CD4-positive, alpha-beta T cell treated with Interleukin-17A for 1 hour (primary cell): ENCODE data around the gene HELZ.
A peak's percentile ranks its signal among the peaks of the same experiment; 100 is the strongest.
"Not testable (repeated sequence)": the region's sequence is repeated elsewhere in the genome, so short reads cannot be mapped to it uniquely, and the experiment has no call there.

Source experiments
- DNase-seq: peaks from one replicate; pipeline ENCODE4 v3.0.0-alpha.2; 2020

HELZ gene

DNA sequence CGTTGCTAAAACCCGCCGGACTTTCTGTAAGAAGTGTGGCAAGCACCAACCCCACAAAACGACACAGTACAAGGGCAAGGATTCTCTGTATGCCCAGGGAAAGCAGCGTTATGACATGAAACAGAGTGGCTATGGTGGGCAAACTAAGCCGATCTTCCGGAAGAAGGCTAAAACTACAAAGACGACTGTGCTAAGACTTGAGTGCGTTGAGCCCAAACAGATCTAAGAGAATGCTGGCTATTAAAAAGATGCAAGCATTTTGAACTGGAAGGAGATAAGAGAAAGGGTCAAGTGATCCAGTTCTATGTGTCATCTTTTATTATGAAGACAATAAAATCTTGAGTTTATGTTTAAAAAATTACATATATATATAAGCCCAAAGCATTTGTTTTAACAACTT is 20.3 kb downstream of the HELZ start:
- no peak for DNase-seq

DNA sequence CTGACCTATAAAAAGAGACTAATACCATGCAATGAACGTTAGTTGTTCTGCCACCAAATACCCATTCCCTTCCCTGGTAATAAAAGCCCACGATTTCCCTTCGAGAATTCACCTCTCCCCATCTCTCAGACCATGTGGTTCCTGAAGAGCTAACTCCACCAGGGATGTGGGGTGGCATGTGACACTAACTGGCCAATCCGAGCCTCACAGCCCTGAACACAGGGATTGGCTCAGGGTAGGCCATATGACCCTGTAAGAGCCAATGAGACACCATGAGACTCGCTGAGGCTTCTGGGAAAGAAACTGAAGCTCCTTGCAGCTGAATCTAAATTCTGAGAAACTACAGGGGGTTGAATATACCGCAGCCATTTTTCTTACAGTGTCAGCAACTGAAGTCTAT is 21.1 kb downstream of the HELZ start:
- DNase-seq, result peak; percentile 20

DNA sequence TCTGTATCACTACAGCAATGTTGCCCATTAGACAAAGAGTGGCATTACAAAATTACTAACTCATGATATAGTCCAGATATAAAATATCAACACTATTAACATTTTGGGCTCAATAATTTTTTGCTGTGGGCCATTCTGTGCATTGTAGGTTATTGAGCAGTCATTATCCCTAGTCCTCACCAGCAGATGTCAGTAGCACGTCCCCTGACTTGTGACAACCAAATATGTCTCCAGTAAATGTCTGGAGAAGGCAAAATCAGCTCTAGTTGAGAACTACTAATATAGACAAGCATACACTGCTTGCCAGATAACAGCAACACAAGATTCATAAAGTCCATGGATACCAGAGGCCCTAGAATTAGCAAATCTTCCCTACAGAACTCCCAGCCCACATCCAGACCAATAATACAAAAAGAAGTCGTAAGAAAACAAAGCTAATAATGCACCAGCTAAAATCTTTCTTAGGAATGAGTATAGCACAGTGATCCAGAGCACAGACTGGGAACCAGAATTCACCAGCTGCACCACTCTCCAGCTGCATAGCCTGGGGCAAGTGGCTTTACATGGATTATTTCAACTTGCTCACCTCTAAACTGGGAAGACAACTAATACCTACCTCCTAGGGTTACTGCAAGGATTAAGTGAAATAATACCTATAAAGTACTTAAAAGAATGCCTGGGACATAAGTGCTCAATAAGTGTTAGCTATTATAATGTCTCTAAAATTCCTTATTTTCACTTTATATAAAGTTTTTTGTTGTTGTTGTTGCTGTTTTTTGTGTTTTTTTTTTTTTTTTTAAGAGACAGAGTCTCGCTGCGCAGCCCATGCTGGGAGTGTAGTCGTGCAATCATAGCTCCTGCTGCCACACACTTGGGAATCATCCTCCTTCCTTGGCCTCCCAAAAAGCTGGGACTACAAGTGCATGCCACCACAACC is 23.7 kb downstream of the HELZ start:
- DNase-seq, result peak; percentile 65

DNA sequence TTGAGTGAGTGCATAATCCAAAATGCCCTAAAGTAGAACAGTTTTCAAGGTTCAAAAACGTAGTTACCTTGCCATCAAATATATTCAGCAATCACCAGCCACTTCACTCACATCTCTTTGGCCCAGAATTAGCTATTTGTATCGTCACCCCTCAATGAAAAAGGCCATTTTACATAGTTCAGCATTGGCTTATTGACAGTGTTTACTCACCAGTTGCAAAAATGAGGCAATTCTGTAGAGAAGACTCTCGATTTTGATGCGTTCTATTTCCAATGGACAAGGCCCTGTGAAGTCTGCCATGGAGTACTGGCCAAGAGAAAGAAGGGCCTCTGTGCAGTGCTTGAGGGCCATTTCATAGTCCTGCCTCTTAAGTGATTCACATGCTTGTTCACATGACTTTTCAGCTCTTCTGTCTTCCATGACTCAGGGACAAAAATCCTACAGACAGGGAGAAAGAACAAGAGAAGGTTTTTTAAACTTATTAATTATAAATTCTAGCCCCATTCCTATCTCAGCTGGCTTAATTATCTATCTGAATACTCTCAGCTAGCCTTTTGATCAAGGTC is 26.5 kb downstream of the HELZ start:
- no peak for DNase-seq

DNA sequence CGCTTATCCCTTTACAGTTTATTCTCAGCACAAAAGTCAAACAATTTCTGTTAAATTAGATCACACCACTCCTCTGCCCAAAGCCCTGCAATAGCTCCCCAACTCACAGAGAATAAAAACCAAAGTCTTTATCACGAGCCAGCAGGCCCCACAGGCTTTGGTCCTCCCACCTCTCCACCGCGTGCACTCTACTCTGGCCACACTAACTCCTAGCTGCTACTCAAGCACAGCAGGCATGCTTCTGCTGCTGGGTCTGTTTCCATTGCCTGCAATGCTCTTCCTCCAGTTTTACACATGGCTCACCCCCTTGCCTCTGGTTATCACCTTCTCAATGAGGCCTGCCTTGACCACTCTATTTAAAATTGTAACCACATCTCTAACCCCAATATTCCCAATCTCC is 27.6 kb downstream of the HELZ start:
- DNase-seq, result no peak

DNA sequence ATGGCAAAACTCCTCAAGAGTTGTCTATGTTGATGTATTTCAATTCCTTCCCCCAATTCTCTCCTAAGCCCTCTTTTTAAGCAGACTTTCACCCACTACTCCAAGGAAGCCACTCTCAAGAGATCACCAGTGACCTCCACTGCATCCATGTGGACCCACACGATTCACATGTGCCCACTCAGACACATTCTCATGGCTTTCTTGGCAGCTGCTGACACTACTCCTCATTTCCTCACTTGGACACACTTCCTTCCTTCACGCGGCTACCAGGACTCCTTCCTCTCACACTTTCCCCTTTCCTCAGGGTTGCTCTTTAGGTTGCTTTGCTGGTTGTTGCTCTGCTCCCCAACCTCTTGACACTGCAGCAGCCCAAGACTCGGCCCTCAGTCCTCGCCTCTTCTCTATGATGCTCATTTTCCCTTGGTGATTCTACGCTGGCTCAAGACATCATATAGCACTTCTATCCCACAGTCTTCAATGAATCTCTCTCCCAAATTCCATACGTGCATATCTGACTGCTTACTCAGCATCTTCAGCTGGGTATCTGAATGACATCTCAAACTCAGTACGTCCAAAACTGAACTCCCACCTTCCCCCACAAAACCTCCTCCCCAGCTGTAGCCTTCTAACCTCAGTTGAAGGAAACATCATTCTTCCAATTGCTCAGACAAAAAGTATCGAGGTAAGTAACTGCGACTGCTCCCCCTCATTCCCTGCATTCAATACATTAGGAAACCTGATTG is 28.2 kb downstream of the HELZ start:
- DNase-seq, result no peak

DNA sequence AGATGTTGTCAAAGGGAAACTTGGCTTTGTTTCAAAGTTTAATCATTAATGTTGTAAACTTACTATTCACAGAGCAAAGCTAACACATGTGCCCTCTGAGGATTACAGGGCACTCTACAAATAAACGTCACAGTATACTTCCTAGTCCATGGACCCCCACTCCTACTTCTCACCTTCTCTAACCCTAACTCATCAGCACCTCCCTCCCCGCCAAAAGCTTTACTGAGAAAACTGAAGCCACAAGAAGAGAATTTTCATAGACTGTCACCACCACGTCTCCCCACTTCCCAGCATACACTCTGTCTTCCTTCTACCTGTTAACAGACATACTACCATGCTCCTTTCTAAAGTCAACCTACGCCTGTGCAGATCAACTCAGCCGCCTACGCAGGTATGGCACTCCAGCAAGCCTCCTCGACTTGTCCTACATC is 29.0 kb downstream of the HELZ start:
- DNase-seq, result no peak

DNA sequence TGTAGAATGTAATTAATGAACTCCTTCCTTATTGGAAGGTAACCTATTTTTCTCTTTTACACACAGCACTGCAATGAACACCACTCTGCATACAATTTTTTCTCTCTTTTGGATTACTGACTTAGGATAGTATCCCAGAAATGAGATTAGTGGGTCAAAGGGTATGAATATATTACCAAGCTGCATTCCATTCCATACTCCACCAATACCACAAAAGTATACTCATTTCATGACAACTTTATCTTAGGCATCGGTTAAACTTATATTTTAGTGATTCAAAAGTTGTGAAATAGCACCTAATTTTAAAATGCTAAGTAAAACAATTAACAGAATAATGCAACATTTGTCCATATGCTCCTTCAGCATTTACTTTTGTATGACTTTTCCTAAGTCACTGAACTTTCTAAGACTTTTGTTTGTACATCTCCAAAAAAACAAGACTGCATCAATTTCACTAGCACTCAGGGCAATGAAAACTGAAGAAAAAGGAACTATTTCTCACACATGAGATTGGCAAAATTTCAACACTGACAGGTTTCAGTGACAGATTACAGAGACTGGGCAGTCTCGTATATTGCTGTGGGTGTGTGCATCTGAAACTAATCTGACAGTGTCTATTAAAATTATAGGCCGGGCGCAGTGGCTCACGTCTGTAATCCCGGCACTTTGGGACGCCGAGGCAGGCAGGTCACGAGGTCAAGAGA is 32.1 kb downstream of the HELZ start:
- no peak for DNase-seq

DNA sequence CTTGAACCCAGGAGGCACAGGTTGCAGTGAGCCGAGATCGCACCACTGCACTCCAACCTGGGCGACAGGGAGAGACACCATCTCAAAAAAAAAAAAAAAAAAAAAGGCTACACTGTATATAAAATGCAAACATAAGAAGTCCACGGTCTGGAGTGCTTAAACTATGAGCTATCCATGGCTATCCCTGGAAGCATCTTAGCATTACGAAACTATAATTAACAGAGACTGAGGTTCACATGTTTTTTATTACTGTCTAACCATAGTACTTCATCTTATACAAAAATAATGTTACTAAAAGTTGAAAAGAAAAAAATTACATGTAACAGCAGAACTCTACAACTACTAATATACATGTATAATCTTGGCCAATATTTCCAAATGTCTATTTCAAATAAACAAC is 32.8 kb downstream of the HELZ start:
- DNase-seq, result no peak

DNA sequence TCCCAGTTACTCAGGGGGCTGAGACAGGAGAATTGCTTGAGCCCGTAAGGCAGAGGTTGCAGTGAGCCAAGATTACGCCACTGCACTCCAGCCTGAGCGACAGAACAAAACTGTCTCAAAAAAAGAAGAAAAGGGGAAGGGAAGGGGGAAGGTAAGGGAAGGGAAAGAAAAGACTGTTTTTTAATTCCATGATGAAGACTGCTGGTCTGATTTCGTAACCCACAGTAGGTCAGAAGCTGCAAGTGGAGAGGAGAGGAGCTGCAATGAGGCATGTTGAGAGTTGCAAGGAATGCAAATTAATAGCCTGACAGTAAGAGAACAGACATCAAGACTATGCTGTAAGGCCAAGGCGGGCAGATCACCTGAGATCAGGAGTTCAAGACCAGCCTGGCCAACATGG is 33.3 kb downstream of the HELZ start:
- no peak for DNase-seq

DNA sequence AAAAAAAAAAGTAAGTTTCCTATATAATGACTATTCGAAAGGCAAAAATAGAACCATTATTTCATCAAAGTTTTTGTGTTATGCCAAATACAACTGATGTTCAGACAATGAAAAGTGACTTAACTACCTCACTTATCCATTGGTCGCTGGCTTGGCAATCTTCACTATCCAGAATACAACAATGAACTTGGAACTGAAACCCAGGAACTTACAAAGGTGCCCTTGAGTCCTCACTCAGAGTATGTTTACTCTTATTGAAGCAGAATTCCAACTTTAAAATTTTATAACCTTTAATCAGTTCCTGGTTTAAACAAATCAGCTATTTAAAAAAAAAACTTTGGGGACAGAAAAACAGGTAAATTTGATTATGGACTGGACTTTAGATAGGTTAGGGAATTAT is 34.1 kb downstream of the HELZ start:
- DNase-seq, result no peak

DNA sequence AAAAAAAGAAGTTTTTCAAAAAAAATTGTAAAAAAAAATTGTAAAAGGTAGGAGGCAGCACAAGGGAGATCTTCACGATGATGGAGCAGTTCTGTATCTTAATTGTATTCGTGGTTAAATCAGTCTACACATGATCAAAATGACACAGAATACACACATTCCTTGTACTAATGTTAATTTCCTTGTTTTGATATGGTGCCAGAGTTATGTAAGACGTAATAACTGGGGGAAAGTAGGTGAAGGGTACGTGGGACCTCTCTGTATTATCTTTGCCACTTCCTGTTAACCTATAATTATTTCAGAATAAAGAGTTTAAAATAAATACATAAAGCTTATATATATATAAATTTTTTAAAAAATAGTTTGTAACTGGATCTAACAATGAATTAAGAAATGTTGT is 36.8 kb downstream of the HELZ start:
- no peak for DNase-seq

DNA sequence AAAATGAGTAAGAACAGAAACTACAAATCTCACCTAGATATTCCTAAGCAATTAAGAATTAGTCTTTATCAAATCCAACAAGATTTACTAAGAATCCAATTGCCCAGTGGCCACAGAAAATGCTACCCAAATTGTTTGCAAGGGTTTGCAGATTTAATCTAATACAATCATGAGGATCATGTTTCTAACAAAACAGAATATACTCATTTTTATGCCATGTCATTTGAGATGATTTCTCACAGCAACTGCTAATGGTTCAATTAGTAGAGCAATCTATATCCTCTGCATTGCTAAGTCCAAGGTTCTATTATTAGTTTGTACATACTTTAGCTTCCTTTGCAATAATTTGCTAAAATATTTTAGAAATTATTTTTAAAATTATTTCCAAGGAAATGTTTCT is 41.2 kb downstream of the HELZ start:
- DNase-seq, result no peak

DNA sequence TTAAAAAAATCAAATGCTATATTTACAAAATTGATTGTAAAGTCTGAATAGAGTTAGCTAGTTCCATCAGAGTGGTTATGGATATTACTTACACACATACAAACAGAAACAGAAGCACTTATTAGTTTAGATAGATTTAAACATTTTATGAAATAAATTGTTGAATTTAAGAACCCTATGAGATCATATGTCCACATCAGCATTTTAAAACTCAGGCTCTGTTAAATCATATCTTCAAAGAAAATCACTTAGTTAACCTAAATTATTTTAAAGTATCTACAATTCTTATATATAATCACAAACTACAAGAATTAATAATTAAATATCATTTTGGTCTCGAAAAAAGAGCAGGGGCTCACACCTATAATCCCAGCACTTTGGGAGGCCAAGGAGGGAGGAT is 42.5 kb downstream of the HELZ start:
- DNase-seq, result no peak

DNA sequence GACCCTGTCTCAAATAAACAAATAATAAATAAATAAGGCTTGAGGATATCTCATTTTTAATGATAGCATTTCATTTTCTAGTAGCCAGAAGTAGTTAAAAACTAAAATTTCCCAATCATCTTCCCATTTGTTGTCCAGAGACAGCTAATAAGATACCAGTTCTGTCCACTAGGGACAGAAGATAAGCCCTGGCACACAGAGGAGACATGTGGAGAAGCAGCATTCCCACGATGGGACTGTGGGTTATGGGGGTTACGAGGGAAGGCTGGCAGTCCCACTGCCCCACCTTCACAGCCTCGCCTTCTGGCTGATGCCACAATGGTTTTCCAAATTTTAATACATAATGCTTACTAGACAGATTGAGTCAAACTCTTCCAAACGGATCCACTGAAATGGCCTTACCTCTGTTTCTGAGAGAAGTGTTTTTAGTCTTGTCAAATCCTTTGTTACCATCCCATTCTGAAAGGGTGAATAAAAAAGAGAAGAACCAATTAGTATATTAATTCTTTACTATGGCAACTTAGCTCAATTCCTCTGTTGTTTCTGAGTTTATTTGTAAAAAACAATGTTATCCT is 44.2 kb downstream of the HELZ start:
- DNase-seq, result no peak

DNA sequence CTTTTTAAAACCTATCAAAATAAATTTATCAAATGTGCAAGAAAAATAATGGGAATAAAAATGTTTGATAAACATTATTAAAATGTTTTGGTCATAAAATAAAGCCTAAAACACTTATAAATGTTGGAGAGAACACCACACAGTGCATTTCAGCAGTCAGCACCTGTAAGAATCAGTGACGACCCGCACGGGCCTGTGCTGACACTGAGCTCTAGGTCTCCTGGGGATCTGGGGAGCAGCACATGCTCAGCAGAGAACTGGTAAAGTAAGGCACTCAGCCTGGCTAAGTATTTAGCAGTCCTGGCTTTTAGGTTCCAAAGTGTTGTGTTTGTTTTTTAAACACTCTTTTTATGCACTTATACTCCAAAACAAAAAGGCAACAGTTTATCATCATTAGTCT is 46.9 kb downstream of the HELZ start:
- DNase-seq, result no peak

DNA sequence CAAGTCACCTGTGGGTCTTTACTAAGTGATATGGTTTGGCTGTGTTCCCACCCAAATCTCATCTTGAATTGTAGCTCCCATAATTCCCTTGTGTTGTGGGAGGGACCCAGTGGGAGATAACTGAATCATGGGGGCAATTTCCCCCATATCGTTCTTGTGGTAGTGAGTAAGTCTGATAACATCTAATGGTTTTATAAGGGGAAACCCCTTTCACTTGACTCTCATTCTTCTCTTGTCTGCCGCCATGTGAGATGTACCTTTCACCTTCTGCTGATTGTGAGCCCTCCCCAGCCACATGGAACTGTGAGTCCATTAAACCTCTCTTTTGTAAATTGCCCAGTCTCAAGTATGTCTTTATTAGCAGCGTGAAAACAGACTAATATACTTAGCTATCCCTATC is 48.0 kb downstream of the HELZ start:
- DNase-seq, result not testable (repeated sequence)

DNA sequence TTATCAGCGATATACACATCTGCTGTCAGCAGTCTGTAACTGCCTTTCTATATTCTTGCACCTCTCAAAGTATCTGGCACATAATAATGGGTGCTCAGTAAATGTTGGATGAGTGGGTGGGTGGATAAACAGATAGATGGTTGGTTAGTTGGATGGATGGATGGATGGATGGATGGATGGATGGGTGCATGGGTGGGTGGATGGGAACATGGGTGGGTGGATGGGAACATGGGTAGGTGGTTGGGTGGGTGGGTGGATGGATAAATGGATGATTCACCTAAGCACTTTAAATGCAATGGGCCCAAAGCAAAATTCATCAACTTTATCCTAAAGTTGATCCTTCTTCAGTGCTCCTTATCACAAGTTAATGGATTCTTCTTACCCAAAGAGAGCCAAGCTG is 48.6 kb downstream of the HELZ start:
- DNase-seq, result no peak

DNA sequence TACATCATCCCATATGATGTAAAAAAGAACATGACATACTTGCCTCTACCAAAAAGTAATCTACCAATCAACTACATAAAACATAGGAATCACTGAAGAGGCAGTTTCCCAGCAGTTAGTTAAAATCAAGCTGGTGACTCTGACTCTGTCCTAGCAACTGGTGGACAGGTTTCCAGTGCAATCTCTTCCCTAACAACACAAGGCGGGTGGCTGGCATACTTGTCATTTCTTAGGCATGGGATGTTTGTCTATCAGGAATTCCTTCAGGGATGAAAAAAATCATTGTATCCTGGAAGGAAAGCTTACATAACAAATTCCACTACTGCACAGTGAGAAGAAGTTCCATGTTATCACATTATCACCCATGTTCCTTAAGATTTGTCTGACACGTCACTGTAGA is 50.9 kb downstream of the HELZ start:
- DNase-seq, result no peak

DNA sequence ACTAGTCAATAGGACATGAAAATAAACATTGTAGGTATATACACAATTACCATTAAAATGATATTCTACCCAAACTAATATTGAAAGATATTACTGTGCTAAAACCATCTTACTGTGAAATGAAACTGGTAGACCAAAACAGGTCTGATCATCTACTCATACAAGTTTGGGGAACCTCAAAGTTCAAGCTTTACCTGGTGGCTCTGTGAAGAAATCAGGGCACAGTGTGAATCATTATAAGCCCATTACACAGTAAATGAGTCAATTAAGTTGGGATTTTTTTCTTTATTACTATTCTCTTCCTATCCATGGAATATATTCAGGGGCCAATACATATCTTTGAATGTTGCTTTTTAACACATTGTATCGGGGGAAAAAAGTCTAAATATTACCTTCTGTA is 57.1 kb downstream of the HELZ start:
- no peak for DNase-seq

DNA sequence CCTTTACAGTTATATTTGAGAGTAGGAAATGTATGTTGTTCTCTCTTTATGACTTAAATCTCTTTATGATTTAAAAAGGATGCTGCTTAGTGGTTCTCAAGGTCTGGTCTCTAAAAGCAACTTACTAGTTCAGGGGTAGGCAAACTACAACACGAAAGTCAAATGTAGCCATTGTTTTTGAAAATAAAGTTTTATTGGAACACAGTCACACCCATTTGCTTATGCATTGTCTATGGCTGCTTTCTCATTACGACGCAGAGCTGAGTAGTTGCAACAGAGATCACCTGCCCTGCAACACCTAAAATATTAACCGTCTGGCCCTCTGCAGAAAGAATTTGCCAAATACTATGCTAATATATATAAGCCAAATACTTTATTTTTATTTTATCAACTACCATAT is 58.2 kb downstream of the HELZ start:
- DNase-seq, result no peak

DNA sequence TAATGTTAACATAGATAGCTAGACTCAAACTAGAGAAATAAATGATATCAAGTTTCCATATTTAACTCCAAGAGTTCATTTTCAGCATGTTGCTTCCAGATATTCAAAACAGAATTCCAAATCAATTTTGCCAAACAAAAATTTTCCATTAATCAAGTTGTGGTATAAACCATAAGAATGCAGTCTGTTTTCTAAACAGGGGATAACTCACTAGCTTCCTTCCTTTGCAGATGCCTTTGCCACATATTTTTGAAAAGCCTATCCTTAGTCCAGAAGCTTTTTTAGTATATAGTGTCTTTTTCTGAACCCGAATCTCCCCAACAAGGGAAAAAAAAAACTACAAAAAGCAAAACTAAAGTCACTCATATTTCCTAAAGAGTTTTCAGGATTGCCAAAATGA is 61.5 kb downstream of the HELZ start:
- DNase-seq, result no peak

DNA sequence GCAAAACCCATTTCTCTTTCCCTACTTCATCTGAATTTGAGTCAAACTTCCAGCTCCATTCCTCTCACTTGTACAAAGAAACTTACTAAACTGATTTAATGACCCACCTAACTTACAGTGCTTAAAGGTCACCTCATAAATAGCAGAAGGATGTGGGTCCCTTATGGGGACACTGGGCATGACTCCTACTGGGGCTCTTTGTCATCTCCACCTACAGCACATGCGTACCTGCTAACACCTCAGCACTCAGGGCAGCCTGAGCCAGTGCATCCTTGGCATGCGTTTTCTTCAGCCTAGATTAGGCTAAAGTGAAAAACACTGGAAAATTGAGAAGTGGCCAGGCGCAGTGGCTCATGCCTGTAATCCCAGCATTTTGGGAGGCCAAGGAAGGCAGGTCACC is 63.2 kb downstream of the HELZ start:
- no peak for DNase-seq
